SU-DHL-6 (cell line): ENCODE results near the gene GARNL3.

Experiments
- H2AFZ ChIP-seq: fragments of 200-600 bp; sonication (generic); 2 replicates; pipeline ENCODE4 v1.6.1; 2014; ENCODE audit warnings: low read depth, mild to moderate bottlenecking, moderate library complexity, mixed read lengths, antibody characterized with exemption, low read length; ENCODE audit not compliant: severe bottlenecking
- H3F3A ChIP-seq: fragments of 200-600 bp; shearing (Covaris generic); 2 replicates; pipeline ENCODE4 v1.6.0; 2016; ENCODE audit warnings: antibody characterized with exemption, mild to moderate bottlenecking; ENCODE audit not compliant: insufficient read depth
- H3K27ac ChIP-seq: fragments of 200-600 bp; sonication (generic); 2 replicates; pipeline ENCODE4 v1.5.1; 2016; ENCODE audit warnings: low read depth, mild to moderate bottlenecking, low read length, moderate library complexity, mixed read lengths
- H3K27me3 ChIP-seq: fragments of 200-600 bp; sonication (generic), shearing (Covaris generic); 2 replicates; pipeline ENCODE4 v1.6.0; 2014; ENCODE audit warnings: mild to moderate bottlenecking, low read length
- H3K36me3 ChIP-seq: fragments of 200-600 bp; sonication (generic); 2 replicates; pipeline ENCODE4 v1.6.1; 2014; ENCODE audit warnings: mild to moderate bottlenecking, low read length, mixed read lengths
- H3K4me2 ChIP-seq: fragments of 300-600, 200-600 bp; shearing (Covaris generic), sonication (generic); 2 replicates; pipeline ENCODE4 v1.6.0; 2014; ENCODE audit warnings: low read length, low read depth, mild to moderate bottlenecking; ENCODE audit not compliant: poor library complexity, severe bottlenecking
- H3K4me3 ChIP-seq: fragments of 200-600 bp; sonication (generic); 2 replicates; pipeline ENCODE4 v1.5.1; 2014; ENCODE audit warnings: antibody characterized with exemption, low read length, mild to moderate bottlenecking, mixed read lengths; ENCODE audit not compliant: insufficient read depth, poor library complexity, severe bottlenecking
- H3K79me2 ChIP-seq: fragments of 200-600 bp; sonication (generic); 2 replicates; pipeline ENCODE4 v1.6.1; 2014; ENCODE audit warnings: mild to moderate bottlenecking, low read length, moderate library complexity; ENCODE audit not compliant: insufficient read depth
- H3K9ac ChIP-seq: fragments of 200-600 bp; sonication (generic); 2 replicates; pipeline ENCODE4 v1.7.0; 2014; ENCODE audit warnings: mild to moderate bottlenecking, low read length
- H3K9me2 ChIP-seq: fragments of 200-600 bp; sonication (generic); replicated peaks from 2 replicates; pipeline ENCODE4 v1.6.1; 2014; ENCODE audit warnings: low read length; ENCODE audit not compliant: insufficient read depth
- H3K9me3 ChIP-seq: fragments of 200-600 bp; sonication (generic); 2 replicates; pipeline ENCODE4 v1.6.1; 2014; ENCODE audit warnings: low read length, mixed read lengths; ENCODE audit not compliant: insufficient read depth
- H4K20me1 ChIP-seq: fragments of 200-600 bp; sonication (generic); 2 replicates; pipeline ENCODE4 v1.6.1; 2014; ENCODE audit warnings: low read depth, mild to moderate bottlenecking, antibody characterized with exemption, low read length, moderate library complexity, mixed read lengths
- CTCF ChIP-seq: fragments of 200-600 bp; sonication (generic); IDR thresholded peaks from one replicate; pipeline ENCODE4 v1.5.1; 2017; ENCODE audit warnings: antibody characterized with exemption, mild to moderate bottlenecking, low read length, moderate library complexity; ENCODE audit not compliant: insufficient read depth, poor library complexity, severe bottlenecking
- EZH2phosphoT487 ChIP-seq: fragments of 200-600 bp; sonication (generic), shearing (Covaris generic); conservative IDR thresholded peaks from 2 replicates; pipeline ENCODE4 v1.6.1; 2018; ENCODE audit warnings: mild to moderate bottlenecking, antibody characterized with exemption, low read length, moderate library complexity, mixed read lengths

Gene GARNL3

GRCh38 chr9:127392166-127392565, 127.6 kb downstream of the GARNL3 start:
- Histone ChIP-seq H3K4me2 (no peak overlapping the region), H3K9ac (no peak overlapping the region), H4K20me1 (no peaks in the 10 kb centered on the region), H2AFZ (no peak overlapping the region), H3K27ac (no peak overlapping the region), H3K27me3 (no peaks in the 10 kb centered on the region), H3K9me2 (no peaks in the 10 kb centered on the region), H3K79me2 (no peaks in the 10 kb centered on the region), H3K36me3 (no peaks in the 10 kb centered on the region), H3K4me3 (no peak overlapping the region), H3F3A (no peaks in the 10 kb centered on the region), H3K9me3 (no peaks in the 10 kb centered on the region)
- TF ChIP-seq EZH2phosphoT487 (no peak), CTCF (no peak)

DNA sequence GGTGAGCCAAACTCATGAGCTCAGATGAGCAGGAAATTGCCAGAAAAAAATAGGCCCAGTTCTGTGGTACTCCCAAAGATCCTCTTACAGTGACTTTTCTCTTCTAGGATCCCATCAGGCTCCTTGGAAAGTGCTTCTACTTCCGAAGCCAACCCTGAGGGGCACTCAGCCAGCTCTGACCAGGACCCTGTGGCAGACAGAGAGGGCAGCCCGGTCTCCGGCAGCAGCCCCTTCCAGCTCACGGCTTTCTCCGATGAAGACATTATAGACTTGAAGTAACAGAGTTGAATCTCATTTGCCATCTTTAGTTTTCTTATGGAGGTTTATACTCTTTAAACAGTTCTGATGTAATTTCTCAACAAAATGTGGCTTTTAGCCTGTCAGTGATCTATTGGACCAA, 128.4 kb downstream of the GARNL3 start:
- Histone ChIP-seq H3K36me3 (no peaks in the 10 kb centered on the region), H4K20me1 (no peaks in the 10 kb centered on the region), H3F3A (no peaks in the 10 kb centered on the region), H3K9me2 (no peaks in the 10 kb centered on the region), H3K79me2 (no peaks in the 10 kb centered on the region), H3K4me2 (no peak overlapping the region), H3K9ac (no peak overlapping the region), H3K27me3 (no peaks in the 10 kb centered on the region), H3K9me3 (no peaks in the 10 kb centered on the region), H3K4me3 (no peak overlapping the region), H3K27ac (no peak overlapping the region), H2AFZ (no peak overlapping the region)
- TF ChIP-seq CTCF (no peak), EZH2phosphoT487 (no peak)

- H3K9me2 ChIP-seq: no peaks in the 10 kb centered on the region
Observed at GRCh38 chr9:127393645-127394044, 129.1 kb downstream of the GARNL3 start.

More at GRCh38 chr9:127393645-127394044, 129.1 kb downstream of the GARNL3 start:
- H3K9ac ChIP-seq: no peak overlapping the region
- H2AFZ ChIP-seq: no peak overlapping the region
- TF ChIP-seq EZH2phosphoT487 (no peak), CTCF (no peak)
- H3K9me3 ChIP-seq: no peaks in the 10 kb centered on the region
- H3F3A ChIP-seq: no peaks in the 10 kb centered on the region
- H3K27me3 ChIP-seq: no peaks in the 10 kb centered on the region
- no peaks in the 10 kb centered on the region for H4K20me1 ChIP-seq
- 0 out of 2 replicates have a peak, but pooled peaks cover 2% of the 10 kb centered on the region for H3K79me2 ChIP-seq
- no peak overlapping the region for H3K4me3 ChIP-seq
- H3K36me3 ChIP-seq: no peaks in the 10 kb centered on the region
- H3K4me2 ChIP-seq: no peak overlapping the region
- no peak overlapping the region for H3K27ac ChIP-seq
